Thoracic aorta (tissue), 2 donors: ENCODE results near the gene SYNGAP1. TPM values are rescaled to one million over a fixed set of nuclear protein-coding genes. Genes with fewer than 3 reads are reported as not detected.
"Not testable (repeated sequence)": the region's sequence is repeated elsewhere in the genome, so short reads cannot be mapped to it uniquely, and the experiment has no call there.

Experiments
- ATAC-seq: fragments of 150-250 bp; one replicate; pipeline ENCODE4 v1.8.0; 2017; ENCODE audit warnings: low read depth; ENCODE audit not compliant: insufficient number of reproducible peaks, low FRiP score
- DNase-seq: peaks from one replicate; pipeline ENCODE4 v3.0.0-alpha.2; 2020; ENCODE audit warnings: low spot score
- H3K27ac ChIP-seq, 2 donors: fragments of 200-600 bp; sonication (generic); 1 replicate in 1 of 2; 2 replicates in 1 of 2; pipeline ENCODE4 v1.5.1; 2016; ENCODE audit warnings: mild to moderate bottlenecking in 2 of 2, moderate library complexity in 2 of 2
- H3K27me3 ChIP-seq: fragments of 200-600 bp; sonication (generic); replicated peaks from 2 replicates; pipeline ENCODE4 v1.6.0; 2016; ENCODE audit warnings: mild to moderate bottlenecking; ENCODE audit not compliant: insufficient read depth
- H3K36me3 ChIP-seq: fragments of 200-600 bp; sonication (generic); one replicate; pipeline ENCODE4 v1.5.1; 2016
- H3K4me1 ChIP-seq, 2 donors: fragments of 200-600 bp; sonication (generic); 1 replicate in 1 of 2; 2 replicates in 1 of 2; pipeline versions ENCODE4 v1.5.1 to v1.6.0; 2016; ENCODE audit warnings: low read depth in 2 of 2, mild to moderate bottlenecking in 1 of 2; ENCODE audit not compliant: control insufficient read depth in 1 of 2
- H3K4me3 ChIP-seq: fragments of 200-600 bp; sonication (generic); 2 replicates; pipeline ENCODE4 v1.5.1; 2016; ENCODE audit warnings: mild to moderate bottlenecking
- H3K9me3 ChIP-seq: fragments of 200-600 bp; sonication (generic); 2 replicates; pipeline ENCODE4 v1.5.1; 2016
- total RNA-seq, 2 donors: library from RNA; depleted of rRNA; stranded (reverse); fragments of >200 nt; gene quantifications; one replicate each; pipeline versions ENCODE4 v1.1.0 to v1.2.3, GENCODE V29; 2016
- TF ChIP-seq, protein P1 (sequence below): fragments of 200-600 bp; sonication (generic); IDR thresholded peaks from one replicate; pipeline ENCODE4 v1.5.1; 2019; ENCODE audit warnings: antibody characterized with exemption

Gene SYNGAP1
- 10 to 100 TPM; 16.2 to 24.6 TPM for total RNA-seq

- peak within 1 kb of the TSS; percentile 91 to 92 for H3K27ac ChIP-seq
- DNase-seq: no peak
- H3K27me3 ChIP-seq: no peaks in the 10 kb centered on the region
- peak within 1 kb of the TSS; percentile 70 for H3K4me3 ChIP-seq
- no peaks in the 10 kb centered on the region for H3K9me3 ChIP-seq
- TF ChIP-seq, protein P1, sequence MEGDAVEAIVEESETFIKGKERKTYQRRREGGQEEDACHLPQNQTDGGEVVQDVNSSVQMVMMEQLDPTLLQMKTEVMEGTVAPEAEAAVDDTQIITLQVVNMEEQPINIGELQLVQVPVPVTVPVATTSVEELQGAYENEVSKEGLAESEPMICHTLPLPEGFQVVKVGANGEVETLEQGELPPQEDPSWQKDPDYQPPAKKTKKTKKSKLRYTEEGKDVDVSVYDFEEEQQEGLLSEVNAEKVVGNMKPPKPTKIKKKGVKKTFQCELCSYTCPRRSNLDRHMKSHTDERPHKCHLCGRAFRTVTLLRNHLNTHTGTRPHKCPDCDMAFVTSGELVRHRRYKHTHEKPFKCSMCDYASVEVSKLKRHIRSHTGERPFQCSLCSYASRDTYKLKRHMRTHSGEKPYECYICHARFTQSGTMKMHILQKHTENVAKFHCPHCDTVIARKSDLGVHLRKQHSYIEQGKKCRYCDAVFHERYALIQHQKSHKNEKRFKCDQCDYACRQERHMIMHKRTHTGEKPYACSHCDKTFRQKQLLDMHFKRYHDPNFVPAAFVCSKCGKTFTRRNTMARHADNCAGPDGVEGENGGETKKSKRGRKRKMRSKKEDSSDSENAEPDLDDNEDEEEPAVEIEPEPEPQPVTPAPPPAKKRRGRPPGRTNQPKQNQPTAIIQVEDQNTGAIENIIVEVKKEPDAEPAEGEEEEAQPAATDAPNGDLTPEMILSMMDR: no peak
- no peak for ATAC-seq
- peaks cover 10% of the 10 kb centered on the region for H3K36me3 ChIP-seq
- H3K4me1 ChIP-seq: peaks cover 22 to 52% of the 10 kb centered on the region in 2 donors
These were observed at the start of gene SYNGAP1 for GRCh38 chr6:33419580-33420490. SYNGAP1 (plus strand) TSS chr6:33420065; CDS start chr6:33420265, 200 bp downstream.

DNA sequence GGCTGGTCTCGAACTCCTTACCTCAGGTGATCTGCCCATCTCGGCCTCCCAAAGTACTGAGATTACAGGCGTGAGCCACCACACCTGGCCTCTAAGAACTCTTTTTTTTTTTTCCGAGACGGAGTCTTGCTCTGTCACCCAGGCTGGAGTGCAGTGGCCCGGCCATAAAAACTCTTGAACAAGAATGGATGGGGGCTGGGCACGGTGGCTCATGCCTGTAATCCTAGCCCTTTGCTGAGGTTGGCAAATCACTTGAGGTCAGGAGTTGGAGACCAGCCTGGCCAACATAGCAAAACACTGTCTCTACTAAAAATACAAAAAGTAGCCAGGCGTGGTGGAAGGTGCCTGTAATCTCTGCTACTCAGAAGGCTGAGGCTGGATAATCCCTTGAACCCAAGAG, 48.0 kb upstream of the SYNGAP1 start:
- H3K4me1 ChIP-seq: peaks cover 14 to 21% of the 10 kb centered on the region in 2 donors
- H3K36me3 ChIP-seq, DNase-seq: not testable (repeated sequence)

DNA sequence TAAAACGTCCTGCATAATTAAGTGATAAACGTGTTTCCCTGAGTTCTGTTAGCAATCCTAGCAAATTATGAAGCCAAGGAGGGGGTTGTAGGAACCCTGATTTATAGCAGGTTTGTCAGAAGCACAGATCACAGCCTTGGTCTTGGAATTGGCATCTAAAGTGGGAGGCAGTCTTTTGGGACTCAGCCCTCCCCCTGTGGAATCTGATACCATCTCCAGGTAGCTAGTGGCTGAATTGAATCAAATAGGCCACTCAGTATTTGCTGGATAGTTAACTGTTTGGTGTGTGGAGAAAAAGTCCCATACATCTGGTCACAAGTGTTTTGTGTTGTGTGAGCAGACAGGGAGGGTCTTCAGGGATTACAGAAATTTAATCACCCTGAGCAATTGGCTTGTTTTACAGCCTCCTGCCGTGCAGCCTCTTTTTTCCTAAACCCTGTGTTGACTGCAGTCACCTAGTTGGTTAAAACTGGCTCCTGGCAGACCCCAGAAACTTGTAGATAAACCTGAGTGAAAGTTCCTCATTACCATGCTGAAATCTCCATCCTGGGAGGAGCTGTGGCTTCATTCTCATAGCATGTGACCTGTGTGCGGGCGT, 47.2 kb upstream of the SYNGAP1 start:
- no peak for DNase-seq
- Histone ChIP-seq H3K27me3 (no peaks in the 10 kb centered on the region), H3K9me3 (no peaks in the 10 kb centered on the region), H3K27ac (no peak overlapping the region), H3K4me1 (peaks cover 14 to 21% of the 10 kb centered on the region in 2 donors), H3K36me3 (no peaks in the 10 kb centered on the region), H3K4me3 (no peak overlapping the region)
- TF ChIP-seq, protein P1: no peak
- no peak for ATAC-seq

More for the DNA sequence above, 48.0 kb upstream of the SYNGAP1 start:
- H3K4me3 ChIP-seq, ATAC-seq, H3K27me3 ChIP-seq, H3K27ac ChIP-seq, H3K9me3 ChIP-seq: not testable (repeated sequence)

GRCh38 chr6:33373960-33374910, 45.6 kb upstream of the SYNGAP1 start:
- DNase-seq: no peak
- ATAC-seq: no peak
- H3K4me1 ChIP-seq: peaks cover 14 to 21% of the 10 kb centered on the region in 2 donors

GRCh38 chr6:33375143-33375671, 44.7 kb upstream of the SYNGAP1 start:
- H3K27me3 ChIP-seq: no peaks in the 10 kb centered on the region
- peak overlapping the region; percentile 54 for H3K4me3 ChIP-seq
- peak; percentile 96 for ATAC-seq
- no peaks in the 10 kb centered on the region for H3K9me3 ChIP-seq
- DNase-seq: peak; percentile 56
- no peaks in the 10 kb centered on the region for H3K36me3 ChIP-seq
- peak overlapping the region; percentile 57 to 63 for H3K27ac ChIP-seq
- peaks cover 14 to 21% of the 10 kb centered on the region in 2 donors for H3K4me1 ChIP-seq
- TF ChIP-seq, protein P1: no peak

More at GRCh38 chr6:33373960-33374910, 45.6 kb upstream of the SYNGAP1 start:
- TF ChIP-seq, protein P1: no peak
- Histone ChIP-seq H3K27ac (peak overlapping the region; percentile 25 to 63), H3K36me3 (no peaks in the 10 kb centered on the region), H3K27me3 (no peaks in the 10 kb centered on the region), H3K9me3 (no peaks in the 10 kb centered on the region), H3K4me3 (no peak overlapping the region)
